K562 (cell line): ENCODE measurements around the gene PDE4D. TPM values are rescaled to one million over a fixed set of nuclear protein-coding genes. Genes with fewer than 3 reads are reported as not detected.
A peak's percentile ranks its signal among the peaks of the same experiment; 100 is the strongest.

Experiments used
- ATAC-seq: fragments of 200-7000 bp; cut with Tn5 transposase; 3 replicates; pipeline ENCODE4 v1.9.1; 2020; ENCODE audit warnings: moderate library complexity
- BruUV-seq: library from RNA; stranded (reverse); fragments of 400-500 nt; replicated peaks from 2 replicates; lab custom pipeline; 2021; lab: Mats Ljungman, UMichigan
- CTCF ChIA-PET: fragments of 300-600 bp; formaldehyde crosslinking; extraction: SDS; loops from one replicate; lab custom pipeline; 2021; ENCODE audit warnings: low intra/inter-chr PET ratio; lab: Yijun Ruan, JAX
- POLR2A ChIA-PET: fragments of 300-600, 350-650 bp; sonication (Branson Sonifier 250); formaldehyde crosslinking; extraction: SDS; loops from one replicate; lab custom pipeline; 2021; ENCODE audit warnings: antibody characterized with exemption, inconsistent platforms; lab: Yijun Ruan, JAX
- DNase-seq, 4 experiments: peaks; one replicate each; pipeline versions ENCODE4 v3.0.0 to v3.0.0-alpha.2; 2011 to 2018; ENCODE audit warnings: low spot score in 3 of 4, mixed read lengths in 3 of 4; ENCODE audit errors: extremely low read depth in 1 of 4
- FAIRE-seq: peaks from 2 replicates; lab custom pipeline; 2011; peaks lifted over from hg19 to GRCh38; lab: Jason Lieb, UNC
- H2AFZ ChIP-seq: 2 replicates; pipeline ENCODE4 v1.6.0; 2011; ENCODE audit warnings: low read depth, low read length, control low read depth, inconsistent platforms
- H3K27ac ChIP-seq: fragments of 200-600 bp; 3 replicates; pipeline ENCODE4 v1.8.0; 2011; ENCODE audit warnings: low read depth, mild to moderate bottlenecking, control low read depth, inconsistent platforms, low read length, moderate library complexity, mixed read lengths; ENCODE audit errors: extremely low read depth
- H3K27me3 ChIP-seq, 2 experiments: fragments of 300-600 bp in 1 of 2; 2 replicates in 1 of 2; 3 replicates in 1 of 2; pipeline versions ENCODE4 v1.6.0 to v1.8.0; 2011; ENCODE audit warnings: inconsistent platforms in 2 of 2, low read length in 2 of 2, mild to moderate bottlenecking in 1 of 2, mixed read lengths in 1 of 2, moderate library complexity in 1 of 2; ENCODE audit not compliant: control insufficient read depth in 2 of 2, insufficient read depth in 2 of 2
- H3K36me3 ChIP-seq: fragments of 300-600 bp; 3 replicates; pipeline ENCODE4 v1.8.0; 2011; ENCODE audit warnings: mild to moderate bottlenecking, low read length, inconsistent platforms; ENCODE audit not compliant: control insufficient read depth, insufficient read depth
- H3K4me1 ChIP-seq, 2 experiments: fragments of 200-600 bp in 1 of 2; replicated peaks in 1 of 2; 2 replicates in 1 of 2; 3 replicates in 1 of 2; pipeline versions ENCODE4 v1.5.1 to v1.8.0; 2011; ENCODE audit warnings: inconsistent platforms in 2 of 2, low read length in 2 of 2, mild to moderate bottlenecking in 1 of 2, mixed read lengths in 1 of 2, moderate library complexity in 1 of 2; ENCODE audit not compliant: control insufficient read depth in 2 of 2, insufficient read depth in 2 of 2
- H3K4me2 ChIP-seq: 2 replicates; pipeline ENCODE4 v1.6.1; 2011; ENCODE audit warnings: low read length, control low read depth, inconsistent platforms, mixed read lengths; ENCODE audit not compliant: insufficient read depth
- H3K4me3 ChIP-seq: fragments of 200-600 bp; sonication (generic), shearing (Covaris generic); 2 replicates; pipeline ENCODE4 v1.5.1; 2016; ENCODE audit warnings: control low read depth, inconsistent platforms
- H3K79me2 ChIP-seq: fragments of 200-600 bp; 3 replicates; pipeline ENCODE4 v1.8.0; 2011; ENCODE audit warnings: low read length, inconsistent platforms; ENCODE audit not compliant: control insufficient read depth, insufficient read depth
- H3K9ac ChIP-seq, 2 experiments: 2 replicates each; pipeline versions ENCODE4 v1.6.0 to v1.6.1; 2011; ENCODE audit warnings: low read depth in 2 of 2, low read length in 2 of 2, control low read depth in 1 of 2, inconsistent platforms in 1 of 2, mild to moderate bottlenecking in 1 of 2, mixed read lengths in 1 of 2; ENCODE audit not compliant: insufficient read depth in 1 of 2
- H3K9me1 ChIP-seq: one replicate; pipeline ENCODE4 v1.6.0; 2011; ENCODE audit warnings: inconsistent platforms, mild to moderate bottlenecking, low read length, moderate library complexity; ENCODE audit not compliant: control insufficient read depth, insufficient read depth
- H3K9me3 ChIP-seq: replicated peaks from 2 replicates; pipeline ENCODE4 v1.5.1; 2011; ENCODE audit warnings: low read depth, low read length, inconsistent platforms; ENCODE audit not compliant: control insufficient read depth, insufficient read depth
- H4K20me1 ChIP-seq: replicated peaks from 2 replicates; pipeline ENCODE4 v1.6.1; 2011; ENCODE audit warnings: low read length, inconsistent platforms, mixed read lengths; ENCODE audit not compliant: control insufficient read depth, insufficient read depth
- CHD1 ChIP-seq: fragments of 200-600 bp; sonication (generic); IDR thresholded peaks from one replicate; pipeline ENCODE4 v1.6.1; 2012; ENCODE audit warnings: mild to moderate bottlenecking, moderate library complexity, low read length, inconsistent platforms
- CTCF ChIP-seq, 3 experiments: IDR thresholded peaks in 2 of 3; conservative IDR thresholded peaks in 1 of 3; 2 replicates each; pipeline ENCODE4 v1.5.1; 2011 to 2012; ENCODE audit warnings: low read length in 3 of 3, mild to moderate bottlenecking in 3 of 3, control low read depth in 2 of 3, improper control_type of control experiment in 1 of 3, inconsistent platforms in 1 of 3, low read depth in 1 of 3, mixed read lengths in 1 of 3, moderate library complexity in 1 of 3; ENCODE audit not compliant: insufficient read depth in 2 of 3
- DEAF1 ChIP-seq: fragments of 450-650 bp; formaldehyde crosslinking; IDR thresholded peaks from 2 replicates; pipeline ENCODE4 v1.4.0; 2020; ENCODE audit warnings: mild to moderate bottlenecking, moderate library complexity
- HDAC2 ChIP-seq: fragments of 450-650 bp; IDR thresholded peaks from 2 replicates; pipeline ENCODE4 v1.6.1; 2016; ENCODE audit warnings: mild to moderate bottlenecking
- NELFE ChIP-seq: IDR thresholded peaks from 2 replicates; pipeline ENCODE4 v1.6.1; 2011; ENCODE audit warnings: mild to moderate bottlenecking; ENCODE audit not compliant: insufficient read depth, insufficient read length
- SFPQ ChIP-seq: fragments of 200-400 bp; formaldehyde crosslinking; IDR thresholded peaks from 2 replicates; pipeline ENCODE4 v1.6.1; 2017; ENCODE audit warnings: mild to moderate bottlenecking, low read depth, low read length, moderate library complexity
- TAF7 ChIP-seq: fragments of 450-650 bp; IDR thresholded peaks from 2 replicates; pipeline ENCODE4 v1.6.1; 2016; ENCODE audit warnings: missing genetic modification characterization, missing compliant biosample characterization
- ZNF507 ChIP-seq: conservative IDR thresholded peaks from 2 replicates; pipeline ENCODE4 v1.6.1; 2017; ENCODE audit warnings: missing genetic modification characterization, missing compliant biosample characterization
- WGBS: fragments of 100-300 bp; shearing (Covaris generic); methylation state at CpG from one replicate; pipeline ENCODE4 v1.1.6; 2016; ENCODE audit warnings: low coverage, mixed read lengths; ENCODE audit not compliant: insufficient coverage; ENCODE audit errors: missing lambda C conversion rate; 5-methylcytosine and 5-hydroxymethylcytosine counted together
- in situ Hi-C: fragments of 300-500 bp; cut with MboI; formaldehyde crosslinking; loops from 4 replicates; pipeline ENCODE4 v1.15.0; 2018; ENCODE audit warnings: inconsistent platforms, mixed read lengths
- intact Hi-C: fragments of 100-400 bp; cut with micrococcal nuclease; formaldehyde crosslinking; loops from 2 replicates; pipeline ENCODE4 v1.14.2; 2022
- polyA plus RNA-seq, 8 experiments: library from polyadenylated mRNA; depleted of rRNA in 4 of 8; stranded (reverse) in 5 of 8; unstranded in 3 of 8; fragments of >200 nt; fragmentation: Nextera tagmentation in 2 of 8; fragmentation: Illumina TruSeq in 1 of 8; extraction: Ambion mirVana in 2 of 8; extraction: Trizol in 1 of 8; gene quantifications; 2 replicates each; pipeline versions ENCODE4 v1.2.1 to v1.2.3, GENCODE V29; 2011 to 2014; ENCODE audit warnings: inconsistent platforms in 1 of 8, missing spikeins in 1 of 8
- total RNA-seq, 7 experiments: library from RNA; depleted of rRNA in 6 of 7; stranded (reverse); fragments of >200 nt in 6 of 7; fragmentation: Illumina TruSeq in 2 of 7; extraction: Trizol in 2 of 7; gene quantifications; 2 replicates each; pipeline versions ENCODE4 v1.2.1 to v1.2.3, GENCODE V29; 2011 to 2021; ENCODE audit warnings: low replicate concordance in 1 of 7
- TF ChIP-seq, protein P1 (sequence below): sonication (generic); formaldehyde crosslinking; IDR thresholded peaks from 2 replicates; pipeline ENCODE4 v1.9.0; 2022; ENCODE audit warnings: mild to moderate bottlenecking, missing genetic modification reagents

PDE4D gene
- total and polyA plus RNA-seq, 9 of the 15 experiments (the other 6 are each of a cell fraction or from before 2014, with no cell fraction given), result 0.04 to 0.46 (median 0.13) TPM

GRCh38 chr5:59496524-59497134, 396.9 kb downstream of the PDE4D start:
- H3K9ac ChIP-seq, result no peak overlapping the region
- DNase-seq, result peak; percentile 5 to 17 (median 10)
- no peaks in the 10 kb centered on the region for H3K27me3 ChIP-seq
- H2AFZ ChIP-seq, result no peak overlapping the region
- POLR2A ChIA-PET, result no interaction called here
- intact Hi-C loops (no loop called here), in situ Hi-C loops (no loop called here)
- H3K36me3 ChIP-seq, result no peaks in the 10 kb centered on the region
- no peak overlapping the region for H3K4me2 ChIP-seq
- no peak overlapping the region for H3K27ac ChIP-seq
- no peak overlapping the region for H3K4me3 ChIP-seq
- under 1% methylated on average over 13 of the region's 17 CpGs for WGBS
- CTCF ChIA-PET, result no interaction called here
- no peak for ATAC-seq
- TF ChIP-seq HDAC2, result no peak
- peak; percentile 28 to 33 (median 31); a peak in 3 of 6 replicates for TF ChIP-seq CTCF (IDR thresholded peaks at IDR 0.05 in 2 of 3, conservative IDR thresholded peaks at IDR 0.05 in 1 of 3; ENCODE audit: insufficient read depth in 2 of 3, low read depth in 1 of 3, low read length in 3 of 3)
- H3K4me1 ChIP-seq, result no peaks in the 10 kb centered on the region
- no peaks in the 10 kb centered on the region for H3K9me1 ChIP-seq
- H4K20me1 ChIP-seq, result no peaks in the 10 kb centered on the region
- FAIRE-seq, result no peak
- BruUV-seq, result no TSS peak
- H3K79me2 ChIP-seq, result no peaks in the 10 kb centered on the region
- H3K9me3 ChIP-seq, result no peaks in the 10 kb centered on the region

GRCh38 chr5:59491945-59492344, 401.6 kb downstream of the PDE4D start:
- Histone ChIP-seq H3K9me3 (no peaks in the 10 kb centered on the region), H3K9ac (no peak overlapping the region), H3K79me2 (no peaks in the 10 kb centered on the region), H4K20me1 (no peaks in the 10 kb centered on the region), H3K4me3 (no peak overlapping the region), H3K27me3 (no peaks in the 10 kb centered on the region), H3K4me1 (no peaks in the 10 kb centered on the region), H3K27ac (no peak overlapping the region), H3K36me3 (no peaks in the 10 kb centered on the region), H3K4me2 (no peak overlapping the region), H3K9me1 (no peaks in the 10 kb centered on the region), H2AFZ (no peak overlapping the region)
- ChIA-PET POLR2A (no interaction called here), CTCF (interaction anchor here (0.6 kb wide), 1 partner anchor 11 kb away, joined by 4 read pairs; no protein-coding TSS in a partner anchor)
- WGBS, result 0% methylated on average over 1 of the region's 1 CpG
- no peak for ATAC-seq
- no TSS peak for BruUV-seq
- in situ Hi-C loops, result no loop called here
- no peak for DNase-seq
- intact Hi-C loops, result no loop called here
- FAIRE-seq, result no peak
- TF ChIP-seq CHD1 (no peak), ZNF507 (tag) (no peak), NELFE (no peak), DEAF1 (no peak), SFPQ (no peak), TAF7 (no peak)
- TF ChIP-seq, protein P1, sequence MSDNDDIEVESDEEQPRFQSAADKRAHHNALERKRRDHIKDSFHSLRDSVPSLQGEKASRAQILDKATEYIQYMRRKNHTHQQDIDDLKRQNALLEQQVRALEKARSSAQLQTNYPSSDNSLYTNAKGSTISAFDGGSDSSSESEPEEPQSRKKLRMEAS (CRISPR knock-in tag), result no peak
